ENCODE results near the gene USP49.
"Not testable (repeated sequence)": the region's sequence is repeated elsewhere in the genome, so short reads cannot be mapped to it uniquely, and the experiment has no call there.

USP49 gene

GRCh38 chr6:41779788-41780550, 115.2 kb downstream of the USP49 start, which contains the start of gene FRS3:
Gene FRS3 (minus strand): TSS chr6:41779900. CDS start chr6:41776987, 2,913 bp downstream.
- peak; percentile 77 for DNase-seq (ENCODE audit: low read depth)

- no peak for DNase-seq (ENCODE audit: low read depth)
Measured at GRCh38 chr6:41779336-41779735, 115.8 kb downstream of the USP49 start.

DNA sequence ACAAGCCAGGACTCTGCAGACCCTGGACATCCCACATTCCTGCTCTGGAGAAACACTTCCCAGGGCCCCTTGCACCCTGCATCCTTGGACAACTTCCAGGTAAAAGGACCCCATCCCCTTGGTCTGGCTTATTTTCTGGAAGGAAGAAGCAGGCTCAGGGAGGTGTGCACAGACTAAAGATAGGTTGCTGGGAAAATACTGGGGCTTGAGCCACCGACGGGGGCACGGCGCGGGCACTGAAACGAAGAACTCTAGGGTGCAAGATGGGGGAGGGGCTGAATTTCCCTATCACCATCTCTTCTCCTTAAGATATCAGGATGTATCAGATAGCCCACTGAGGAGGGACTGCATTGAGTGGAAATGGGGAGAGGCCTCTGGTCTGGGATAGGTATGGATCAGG, 116.3 kb downstream of the USP49 start:
- no peak for DNase-seq (ENCODE audit: low read depth)

DNA sequence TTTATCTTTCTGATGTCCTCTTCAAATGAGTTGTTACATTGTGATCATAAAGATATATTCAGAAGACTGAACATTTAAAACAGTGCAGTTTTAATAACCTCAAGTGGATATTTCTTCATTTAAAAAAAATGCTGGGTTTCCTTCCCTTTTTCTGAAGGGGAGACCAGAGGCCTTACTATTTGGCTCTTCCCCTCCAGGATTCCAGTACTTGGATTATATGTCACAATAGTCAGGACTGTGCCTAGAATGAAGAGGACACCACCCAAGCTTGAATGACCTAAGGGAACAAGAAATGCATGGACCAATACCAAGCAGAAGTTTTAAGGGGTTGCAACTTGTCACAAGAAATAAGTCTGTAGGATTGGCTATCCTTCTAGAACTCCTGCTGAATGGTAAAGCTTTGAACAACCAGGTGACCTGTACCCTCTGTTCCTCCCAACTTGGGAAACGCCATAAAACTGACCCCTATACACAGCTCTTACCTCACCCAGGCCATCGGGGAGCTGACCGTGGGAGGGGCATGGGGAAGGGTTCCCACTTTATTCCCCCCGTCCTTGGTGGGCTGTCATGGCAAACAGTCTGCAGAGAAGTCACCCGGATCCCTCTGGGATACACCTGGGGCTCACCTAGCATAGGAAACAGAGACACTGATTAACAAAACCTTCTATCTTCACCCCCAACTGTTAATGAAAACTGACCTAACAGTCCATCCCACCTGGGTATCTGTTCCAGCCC, 117.5 kb downstream of the USP49 start:
- no peak for DNase-seq (ENCODE audit: low read depth)

DNA sequence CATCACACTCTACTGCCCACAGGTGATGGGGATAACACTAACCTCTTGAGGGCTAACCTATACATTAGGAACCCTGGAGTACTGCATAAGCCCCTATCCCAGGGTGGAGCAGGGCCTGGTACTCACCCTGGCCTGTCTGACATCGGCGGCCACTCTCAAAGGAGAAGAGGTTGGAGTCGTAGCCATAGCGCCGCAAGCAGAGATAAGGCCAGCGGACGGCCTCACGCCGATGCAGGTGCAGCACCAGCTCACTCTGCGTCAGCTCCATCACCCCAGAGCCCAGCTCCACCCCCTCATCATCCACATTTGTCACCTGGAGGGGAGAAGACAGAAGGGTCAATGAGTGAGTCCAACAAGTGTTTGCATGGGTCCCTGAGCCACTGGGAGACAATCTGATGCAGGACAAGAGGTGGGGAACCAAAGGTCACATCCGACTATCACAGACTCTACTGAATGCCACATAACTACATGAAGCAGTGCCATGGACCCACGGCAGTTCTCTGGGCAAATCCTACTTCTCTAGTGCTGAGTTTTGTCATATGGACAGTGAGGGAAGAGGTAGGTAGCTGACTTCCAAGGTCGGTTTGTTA, 119.8 kb downstream of the USP49 start:
- DNase-seq (ENCODE audit: low read depth), result no peak

GRCh38 chr6:41774841-41775240, 120.3 kb downstream of the USP49 start:
- no peak for DNase-seq (ENCODE audit: low read depth)

DNA sequence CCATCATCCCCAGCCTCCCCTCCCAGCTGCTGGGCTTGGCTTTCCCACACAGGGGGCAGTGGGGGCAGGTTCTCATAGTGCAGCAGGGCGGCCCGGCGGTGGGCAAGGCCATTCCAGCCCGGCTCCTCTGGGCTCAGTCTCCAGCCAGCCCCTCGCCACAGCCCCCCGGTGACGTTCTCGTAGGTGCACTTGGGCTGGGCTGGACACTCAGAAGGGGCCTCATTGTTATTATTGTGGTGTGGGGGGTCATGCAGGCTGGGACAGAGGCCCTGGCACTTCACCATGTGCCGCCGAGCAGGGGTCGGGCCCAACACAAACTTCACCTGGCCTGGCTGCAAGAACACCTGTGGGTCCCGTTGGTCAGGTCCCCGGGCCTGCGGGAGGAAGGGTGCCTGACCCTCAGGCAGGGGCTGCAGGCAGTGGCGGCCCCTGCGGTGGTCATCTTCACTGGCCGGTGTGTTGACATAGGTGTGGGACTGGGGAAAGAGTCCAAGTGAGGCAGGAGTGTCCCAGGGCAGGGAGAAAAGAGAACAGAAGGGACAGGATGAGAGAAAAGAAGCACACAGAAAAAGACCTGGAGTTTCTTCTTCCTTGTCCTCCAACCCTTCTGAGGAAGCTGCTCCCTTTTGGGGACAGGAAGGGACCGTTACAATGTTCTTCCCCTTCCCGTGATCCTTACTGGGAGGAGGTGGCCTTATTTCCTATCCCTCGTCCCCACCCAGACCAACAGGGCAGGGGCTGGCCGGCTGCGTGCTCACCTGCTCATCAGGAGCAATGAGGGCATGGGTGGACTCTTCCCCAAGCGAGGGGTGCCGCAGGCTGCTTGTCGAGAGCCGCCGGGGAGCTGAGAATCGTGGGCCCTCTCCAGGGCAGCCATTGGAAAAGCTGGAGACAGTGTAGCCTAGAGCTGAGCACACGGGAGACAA, 123.9 kb downstream of the USP49 start:
- no peak for DNase-seq (ENCODE audit: low read depth)

DNA sequence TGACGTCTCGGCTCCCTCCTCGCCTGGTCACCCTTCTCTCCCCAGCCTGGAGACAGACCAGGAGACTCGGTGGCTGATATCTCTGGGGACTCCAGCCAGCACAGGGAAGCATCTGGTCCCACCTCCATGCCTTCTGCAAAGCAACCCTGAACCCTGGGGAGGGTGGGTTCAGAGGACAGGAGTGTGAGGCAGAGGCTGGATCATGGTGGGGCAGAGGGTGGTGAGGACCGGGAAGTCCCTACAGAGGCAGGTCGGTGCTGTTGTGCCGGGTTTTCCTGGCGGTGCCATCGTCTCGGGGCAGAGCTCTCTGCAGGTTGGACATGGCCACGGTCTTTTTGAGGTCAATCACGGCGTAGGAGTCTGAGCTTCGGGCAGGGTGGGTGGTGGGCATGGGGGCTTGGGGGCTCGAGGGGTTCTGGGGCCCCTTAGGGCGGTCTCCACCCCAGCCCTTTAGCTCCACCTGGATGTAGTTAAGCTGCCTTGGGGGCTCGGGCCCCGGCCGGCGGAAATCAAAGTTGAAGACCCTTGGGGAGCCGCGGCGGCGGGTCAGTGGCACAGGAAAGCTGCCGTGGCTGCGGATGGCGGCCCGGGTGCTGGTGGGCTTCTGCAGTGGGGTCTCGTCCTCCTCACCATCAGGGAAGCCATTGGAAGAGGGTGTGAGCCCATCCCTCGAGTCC, 124.7 kb downstream of the USP49 start:
- DNase-seq (ENCODE audit: low read depth), result no peak

- no peak for DNase-seq (ENCODE audit: low read depth)
Measured at GRCh38 chr6:41769376-41769775, 125.8 kb downstream of the USP49 start.

- DNase-seq (ENCODE audit: low read depth), result no peak
Measured at GRCh38 chr6:41768545-41769308, 126.4 kb downstream of the USP49 start.

- DNase-seq (ENCODE audit: low read depth), result no peak
Measured at GRCh38 chr6:41767112-41767833, 127.9 kb downstream of the USP49 start.

GRCh38 chr6:41766043-41766664, 129.0 kb downstream of the USP49 start:
- DNase-seq (ENCODE audit: low read depth), result not testable (repeated sequence)

GRCh38 chr6:41763470-41763869, 131.7 kb downstream of the USP49 start:
- DNase-seq (ENCODE audit: low read depth), result no peak

- DNase-seq (ENCODE audit: low read depth), result no peak
Measured at GRCh38 chr6:41759905-41760579, 135.1 kb downstream of the USP49 start.

GRCh38 chr6:41759106-41759904, 135.9 kb downstream of the USP49 start:
- DNase-seq (ENCODE audit: low read depth), result no peak

DNA sequence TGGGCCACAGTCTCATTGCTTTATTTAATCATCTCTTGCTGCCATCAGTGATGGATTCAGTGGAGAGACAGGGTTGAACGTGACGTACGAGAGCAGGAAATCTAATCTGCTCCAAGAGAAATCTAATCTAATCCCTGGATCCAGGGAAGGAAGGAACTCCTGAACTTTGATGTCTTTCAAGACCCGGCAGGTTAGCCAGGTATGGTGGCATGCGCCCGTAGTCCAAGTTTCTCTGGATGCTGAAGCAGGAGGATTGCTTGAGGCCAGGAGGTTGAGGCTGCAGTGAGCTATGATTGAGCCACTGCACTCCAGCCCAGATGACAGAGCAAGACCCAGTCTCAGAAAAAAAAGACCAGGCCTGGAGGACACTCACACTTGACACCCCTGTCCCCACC, 136.5 kb downstream of the USP49 start:
- DNase-seq (ENCODE audit: low read depth), result no peak

- no peak for DNase-seq (ENCODE audit: low read depth)
Measured at GRCh38 chr6:41757931-41758640, 137.1 kb downstream of the USP49 start.

Measured in HS-5 (cell line).